SJSA1 (cell line): ENCODE results near the gene TMEM132E. TPM values are rescaled to one million over a fixed set of nuclear protein-coding genes. Genes with fewer than 3 reads are reported as not detected.

Source experiments
- DNase-seq, 2 experiments: peaks; one replicate each; pipeline ENCODE4 v3.0.0-alpha.2; 2015 to 2020; ENCODE audit warnings: low spot score in 2 of 2, low read depth in 1 of 2
- H3K27ac ChIP-seq: fragments of 250-450 bp; sonication (Bioruptor Pico); 2 replicates; pipeline ENCODE4 v1.5.1; 2020; ENCODE audit warnings: mild to moderate bottlenecking, moderate library complexity
- H3K27me3 ChIP-seq: fragments of 250-450 bp; sonication (Bioruptor Pico); replicated peaks from 2 replicates; pipeline ENCODE4 v1.5.1; 2020; ENCODE audit warnings: mild to moderate bottlenecking, moderate library complexity
- H3K36me3 ChIP-seq: fragments of 250-450 bp; sonication (Bioruptor Pico); 2 replicates; pipeline ENCODE4 v1.5.1; 2020; ENCODE audit warnings: mild to moderate bottlenecking
- H3K4me1 ChIP-seq: fragments of 250-450 bp; sonication (Bioruptor Pico); replicated peaks from 2 replicates; pipeline ENCODE4 v1.6.1; 2021; ENCODE audit warnings: mild to moderate bottlenecking
- H3K4me3 ChIP-seq: fragments of 250-450 bp; sonication (Bioruptor Pico); 2 replicates; pipeline ENCODE4 v1.5.1; 2020; ENCODE audit warnings: mild to moderate bottlenecking
- H3K9me3 ChIP-seq: fragments of 250-450 bp; sonication (Bioruptor Pico); replicated peaks from 2 replicates; pipeline ENCODE4 v1.5.1; 2020; ENCODE audit warnings: mild to moderate bottlenecking
- total RNA-seq: library from RNA; depleted of rRNA; stranded (reverse); fragments of >200 nt; shearing (Covaris generic); gene quantifications from 2 replicates; pipeline ENCODE4 v1.2.3, GENCODE V29; 2014

TMEM132E gene
- total RNA-seq, 1 experiment from 2014 or later, result 0.03 TPM

DNA sequence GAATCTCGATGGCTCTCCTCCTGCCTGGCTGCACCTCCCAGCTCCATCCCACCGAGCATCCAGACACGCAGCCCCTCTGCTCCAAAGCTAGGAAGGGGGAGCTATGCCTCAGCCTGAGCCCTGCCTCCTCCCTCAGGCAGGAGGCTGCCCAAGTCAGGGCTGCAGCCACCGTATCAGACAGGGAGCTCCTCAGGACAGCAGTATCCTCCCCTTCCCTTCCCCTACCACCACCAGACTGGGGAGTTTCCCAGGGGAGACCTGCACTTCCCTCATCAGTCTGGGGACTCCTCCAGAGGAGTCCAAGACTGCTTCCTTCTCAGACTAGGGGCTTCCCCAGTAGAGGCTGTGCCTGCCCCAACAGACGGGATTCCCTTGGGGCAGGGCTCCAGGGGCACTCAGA is 17.5 kb downstream of the TMEM132E start:
- no peaks in the 10 kb centered on the region for H3K4me1 ChIP-seq
- DNase-seq, result no peak
- no peak overlapping the region for H3K4me3 ChIP-seq
- H3K27me3 ChIP-seq, result peaks cover 6% of the 10 kb centered on the region; the same call in 1 of the 2 replicates
- H3K9me3 ChIP-seq, result no peaks in the 10 kb centered on the region
- H3K27ac ChIP-seq, result no peak overlapping the region
- H3K36me3 ChIP-seq, result no peaks in the 10 kb centered on the region

DNA sequence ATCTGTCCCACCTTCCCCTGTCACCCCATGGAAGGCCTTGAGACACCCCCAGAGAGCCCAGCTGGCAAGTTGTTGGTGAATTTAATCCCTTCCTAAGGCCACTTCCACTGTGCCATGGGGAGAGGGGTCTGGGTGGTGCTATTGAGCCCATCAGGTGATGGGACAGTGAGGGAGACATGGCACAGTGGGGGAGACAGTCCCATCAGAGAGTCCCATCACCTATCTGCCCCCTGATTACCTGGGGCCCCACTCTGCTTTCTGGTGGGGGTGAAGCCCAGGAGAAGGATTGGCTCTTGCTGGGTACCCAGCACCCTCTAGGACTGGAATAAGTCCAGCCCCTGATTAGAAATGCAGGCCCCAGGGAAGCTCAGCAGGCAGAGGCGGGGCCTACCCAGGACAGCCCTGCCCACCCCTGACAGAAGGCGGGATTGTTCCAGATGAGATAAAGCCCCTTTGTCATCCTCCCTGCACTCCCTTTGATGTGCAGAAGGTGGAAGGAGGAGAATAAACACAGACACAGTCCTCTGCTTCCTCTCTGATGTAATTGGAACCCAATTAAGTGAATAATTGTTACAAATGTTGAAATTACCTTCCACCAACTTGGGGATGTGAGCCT is 18.9 kb downstream of the TMEM132E start:
- no peak for DNase-seq
- no peaks in the 10 kb centered on the region for H3K4me1 ChIP-seq
- no peaks in the 10 kb centered on the region for H3K36me3 ChIP-seq
- peaks cover 6% of the 10 kb centered on the region; the same call in 1 of the 2 replicates for H3K27me3 ChIP-seq
- H3K9me3 ChIP-seq, result no peaks in the 10 kb centered on the region
- no peak overlapping the region for H3K4me3 ChIP-seq
- H3K27ac ChIP-seq, result no peak overlapping the region

DNA sequence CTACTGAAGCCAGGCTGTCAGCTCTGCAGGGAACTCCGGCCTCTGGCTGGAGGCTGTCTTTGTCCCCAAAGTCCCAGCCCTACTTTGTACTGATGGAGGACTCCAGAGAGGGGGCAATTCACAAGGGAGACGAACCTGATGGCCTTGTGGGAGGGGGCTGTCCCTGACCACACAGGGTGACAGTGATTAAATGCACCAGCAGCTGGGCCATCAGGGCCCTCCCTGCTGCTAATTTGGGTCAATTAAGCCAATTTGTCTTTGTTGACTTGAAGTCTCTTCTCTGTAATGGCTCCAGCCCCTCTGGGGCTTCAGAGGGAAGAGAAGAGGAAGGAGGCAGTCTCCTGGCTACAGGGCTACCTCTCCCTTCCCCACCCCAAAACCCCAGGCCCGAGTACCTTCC is 22.0 kb downstream of the TMEM132E start:
- peaks cover under 1% of the 10 kb centered on the region for H3K27me3 ChIP-seq
- H3K4me3 ChIP-seq, result no peak overlapping the region
- H3K9me3 ChIP-seq, result no peaks in the 10 kb centered on the region
- H3K36me3 ChIP-seq, result no peaks in the 10 kb centered on the region
- no peaks in the 10 kb centered on the region for H3K4me1 ChIP-seq
- H3K27ac ChIP-seq, result no peak overlapping the region
- no peak for DNase-seq

DNA sequence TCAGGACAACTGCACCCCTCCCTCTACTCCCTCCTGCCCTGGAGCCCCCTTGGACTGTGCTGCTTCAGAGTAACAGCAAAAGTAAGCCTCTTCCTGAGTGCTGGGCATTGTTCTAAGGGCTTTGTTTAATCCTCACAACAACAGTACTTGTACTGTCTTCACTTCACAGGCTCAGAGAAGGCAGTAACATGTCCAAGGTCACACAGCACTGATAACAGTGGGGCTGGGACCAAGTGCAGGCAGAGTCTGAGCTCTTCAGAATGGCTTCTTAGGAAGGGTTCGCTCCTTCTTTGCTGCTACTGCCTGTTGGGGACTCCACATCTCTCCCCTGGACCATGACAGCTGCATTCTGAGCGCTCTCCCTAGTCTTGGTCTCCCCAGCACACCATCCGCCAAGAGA is 24.6 kb downstream of the TMEM132E start:
- no peak overlapping the region for H3K4me3 ChIP-seq
- no peaks in the 10 kb centered on the region for H3K36me3 ChIP-seq
- H3K27me3 ChIP-seq, result peaks cover 12% of the 10 kb centered on the region
- no peak overlapping the region for H3K27ac ChIP-seq
- H3K9me3 ChIP-seq, result no peaks in the 10 kb centered on the region
- DNase-seq, result no peak
- H3K4me1 ChIP-seq, result no peaks in the 10 kb centered on the region

DNA sequence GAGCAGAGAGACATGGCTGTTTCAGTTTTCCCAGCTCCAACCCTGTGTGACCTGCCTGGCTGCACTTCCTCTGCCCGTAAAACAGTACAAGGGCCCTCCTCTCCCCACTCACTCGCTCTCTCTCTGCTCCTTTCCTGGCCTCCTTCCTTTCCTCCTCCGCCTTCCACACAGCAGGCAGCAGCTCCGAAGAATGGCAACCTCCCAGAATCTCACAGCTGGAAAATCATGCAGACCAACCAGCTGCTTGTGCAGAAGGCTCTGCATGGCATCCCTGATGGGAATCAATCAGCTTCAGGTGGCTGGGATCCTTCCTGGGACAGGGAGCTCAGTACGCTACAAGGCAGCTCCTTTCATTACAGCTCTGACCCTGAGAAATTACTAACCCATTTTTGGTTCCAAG is 27.4 kb downstream of the TMEM132E start:
- H3K4me3 ChIP-seq, result no peak overlapping the region
- no peak for DNase-seq

DNA sequence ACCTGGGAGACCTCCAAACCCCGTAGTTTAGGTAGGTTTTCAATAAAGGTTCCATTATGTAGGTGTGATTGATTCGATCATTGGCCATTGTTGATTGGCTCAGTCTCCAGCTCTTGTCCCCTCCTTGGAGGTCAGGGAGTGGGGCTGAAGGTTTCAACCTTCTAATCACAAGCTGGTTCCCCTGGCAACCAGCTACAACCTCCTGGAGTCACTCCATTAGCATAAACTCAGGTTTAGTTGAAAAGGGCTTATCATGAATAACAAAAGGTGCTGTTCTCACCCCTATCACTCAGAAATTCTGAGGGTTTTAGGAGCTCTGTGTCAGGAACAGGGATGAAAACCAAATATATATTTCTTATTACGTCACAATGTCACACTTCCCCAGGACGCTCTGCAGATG is 28.5 kb downstream of the TMEM132E start:
- no peak overlapping the region for H3K4me3 ChIP-seq
- no peaks in the 10 kb centered on the region for H3K36me3 ChIP-seq
- no peak overlapping the region for H3K27ac ChIP-seq
- DNase-seq, result no peak
- H3K4me1 ChIP-seq, result no peaks in the 10 kb centered on the region
- no peaks in the 10 kb centered on the region for H3K9me3 ChIP-seq
- H3K27me3 ChIP-seq, result peaks cover 18% of the 10 kb centered on the region

More for the DNA sequence above, 27.4 kb downstream of the TMEM132E start:
- no peaks in the 10 kb centered on the region for H3K36me3 ChIP-seq
- H3K4me1 ChIP-seq, result no peaks in the 10 kb centered on the region
- H3K27me3 ChIP-seq, result peaks cover 18% of the 10 kb centered on the region
- no peaks in the 10 kb centered on the region for H3K9me3 ChIP-seq
- H3K27ac ChIP-seq, result no peak overlapping the region

DNA sequence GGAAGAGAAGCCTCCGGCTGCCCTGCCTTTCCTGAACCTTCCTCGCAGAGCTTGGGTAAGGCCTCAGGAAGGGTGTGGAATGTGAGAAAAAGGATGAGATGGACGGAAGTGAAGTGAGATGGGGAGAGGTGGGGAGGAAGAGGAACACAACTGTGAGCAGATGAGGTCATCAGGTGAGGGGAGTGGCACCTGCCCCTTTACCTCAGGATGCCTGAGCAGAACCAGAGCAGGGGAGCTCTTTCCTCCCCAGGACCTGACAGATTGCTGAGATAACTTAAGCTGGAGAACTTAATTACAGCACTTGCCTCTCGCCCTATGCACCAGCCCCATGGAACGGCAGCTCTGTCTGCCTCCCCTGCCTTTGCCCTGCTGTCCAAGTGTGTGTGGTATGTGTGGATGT is 29.8 kb downstream of the TMEM132E start:
- Histone ChIP-seq H3K27me3 (peaks cover 18% of the 10 kb centered on the region), H3K4me3 (no peak overlapping the region), H3K27ac (no peak overlapping the region), H3K9me3 (no peaks in the 10 kb centered on the region), H3K36me3 (no peaks in the 10 kb centered on the region), H3K4me1 (no peaks in the 10 kb centered on the region)
- DNase-seq, result no peak

DNA sequence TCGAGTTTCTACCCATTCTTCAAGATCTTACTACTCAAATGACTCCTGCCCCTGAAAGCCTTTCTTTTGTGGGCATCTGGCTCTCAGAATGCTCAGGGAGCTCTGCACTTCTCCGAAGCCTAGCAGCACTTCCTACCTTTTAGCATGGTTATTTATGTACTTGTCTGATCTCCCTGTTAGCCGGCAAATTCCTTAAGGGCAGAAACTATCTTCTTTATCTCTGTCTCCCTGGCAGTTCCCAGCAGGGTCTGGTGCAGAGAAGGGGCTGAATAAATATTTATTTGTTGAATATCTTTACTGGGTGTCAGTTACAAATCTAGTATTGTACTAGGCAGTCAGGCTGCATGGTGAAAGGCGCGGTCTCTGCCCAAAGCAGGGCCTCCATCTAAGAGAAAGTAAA is 30.7 kb downstream of the TMEM132E start:
- DNase-seq, result no peak
- no peaks in the 10 kb centered on the region for H3K36me3 ChIP-seq
- H3K4me3 ChIP-seq, result no peak overlapping the region
- no peaks in the 10 kb centered on the region for H3K9me3 ChIP-seq
- H3K4me1 ChIP-seq, result no peaks in the 10 kb centered on the region
- no peak overlapping the region for H3K27ac ChIP-seq
- H3K27me3 ChIP-seq, result peaks cover 18% of the 10 kb centered on the region

DNA sequence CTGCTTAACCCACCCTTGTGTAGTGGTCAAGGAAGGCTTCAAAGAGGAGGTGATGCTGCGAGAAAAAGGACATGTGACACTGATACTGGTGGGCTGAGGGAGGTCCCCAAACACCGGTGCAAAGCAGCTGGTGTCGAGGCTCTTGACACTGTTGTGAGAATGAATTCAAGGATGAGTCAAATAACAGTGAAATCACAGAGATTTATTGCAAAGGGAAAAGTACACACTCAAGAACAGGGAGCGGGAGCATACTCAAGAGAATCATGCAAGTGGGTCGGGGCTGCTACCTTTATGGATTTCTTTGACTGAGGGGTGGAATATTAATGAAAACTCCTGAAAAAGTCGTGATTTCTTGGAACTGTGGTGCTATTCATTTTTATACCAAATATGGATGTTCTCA is 31.1 kb downstream of the TMEM132E start:
- no peaks in the 10 kb centered on the region for H3K36me3 ChIP-seq
- no peak overlapping the region for H3K27ac ChIP-seq
- H3K4me3 ChIP-seq, result no peak overlapping the region
- no peak for DNase-seq
- H3K27me3 ChIP-seq, result peaks cover 18% of the 10 kb centered on the region
- H3K9me3 ChIP-seq, result no peaks in the 10 kb centered on the region
- no peaks in the 10 kb centered on the region for H3K4me1 ChIP-seq

DNA sequence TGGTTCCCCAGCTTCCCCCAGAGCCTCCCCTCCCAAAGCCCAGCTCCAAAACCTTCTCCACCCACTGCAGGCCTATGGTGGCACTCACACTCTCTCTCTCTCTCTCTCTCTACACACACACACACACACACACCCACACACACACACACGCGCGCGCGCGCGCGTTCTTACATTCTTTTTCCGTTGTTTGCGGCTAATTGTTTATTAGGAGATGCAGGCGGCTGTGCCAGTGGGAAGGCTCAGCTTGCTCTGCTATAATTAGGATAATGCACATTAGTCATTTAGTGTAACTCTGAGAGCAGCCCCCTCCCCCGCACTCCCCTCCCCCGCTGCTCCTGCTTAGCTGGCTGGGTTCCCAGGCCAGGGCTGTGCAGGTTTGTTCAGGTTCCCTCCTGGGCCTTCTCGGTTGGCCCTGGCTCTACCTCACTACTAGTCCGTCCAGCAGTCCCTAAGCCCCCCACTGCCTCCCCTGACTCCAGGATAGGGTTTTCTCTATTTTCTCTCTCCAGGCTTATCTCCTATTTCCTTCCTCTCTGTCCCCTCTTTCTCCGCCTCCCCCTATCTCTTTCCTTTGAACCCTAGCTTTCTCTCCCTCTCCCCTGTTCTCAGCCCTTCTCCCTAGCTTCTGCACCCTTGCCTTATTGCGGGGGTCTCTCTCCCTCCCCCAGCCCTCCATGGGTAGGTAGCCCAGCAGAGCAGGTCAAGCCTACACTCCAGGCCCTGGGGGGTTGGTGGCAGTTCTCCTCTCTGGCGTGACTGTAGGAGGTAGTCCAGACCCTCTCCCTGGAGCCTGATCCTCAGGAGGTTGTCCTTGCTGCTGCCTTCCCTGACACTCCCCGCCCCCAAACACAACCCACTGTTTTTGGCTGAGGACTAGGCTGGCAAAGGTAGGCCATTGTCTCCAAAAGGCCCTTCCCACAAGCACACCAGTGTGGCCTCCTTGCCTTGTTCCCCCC is 34.0 kb downstream of the TMEM132E start:
- Histone ChIP-seq H3K36me3 (no peaks in the 10 kb centered on the region), H3K4me3 (no peak overlapping the region), H3K27ac (no peak overlapping the region), H3K4me1 (no peaks in the 10 kb centered on the region), H3K27me3 (peaks cover 13% of the 10 kb centered on the region; the same call in 1 of the 2 replicates), H3K9me3 (no peaks in the 10 kb centered on the region)
- no peak for DNase-seq

DNA sequence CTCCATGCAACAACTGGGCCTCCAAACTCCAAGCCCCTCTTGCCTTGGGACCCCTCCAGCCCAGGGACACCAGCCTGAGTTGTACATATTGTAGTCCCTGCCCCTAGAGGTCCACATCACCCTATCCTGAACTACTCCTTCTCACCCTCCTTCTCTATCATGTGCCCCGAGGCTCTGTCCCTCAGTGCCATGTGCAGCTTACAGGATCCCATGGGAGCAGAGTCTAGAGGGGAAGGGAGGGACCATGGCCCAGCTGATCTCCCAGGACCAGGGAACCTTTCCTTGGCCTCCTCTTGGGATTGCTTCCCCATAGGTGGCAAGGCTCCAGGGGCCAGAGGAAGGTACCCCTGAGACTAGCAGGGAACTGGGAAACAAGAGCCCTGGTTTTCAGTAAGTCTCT is 35.3 kb downstream of the TMEM132E start:
- no peak for DNase-seq
- no peaks in the 10 kb centered on the region for H3K36me3 ChIP-seq
- no peaks in the 10 kb centered on the region for H3K4me1 ChIP-seq
- H3K9me3 ChIP-seq, result no peaks in the 10 kb centered on the region
- H3K27me3 ChIP-seq, result peaks cover 13% of the 10 kb centered on the region; the same call in 1 of the 2 replicates
- no peak overlapping the region for H3K27ac ChIP-seq
- no peak overlapping the region for H3K4me3 ChIP-seq

DNA sequence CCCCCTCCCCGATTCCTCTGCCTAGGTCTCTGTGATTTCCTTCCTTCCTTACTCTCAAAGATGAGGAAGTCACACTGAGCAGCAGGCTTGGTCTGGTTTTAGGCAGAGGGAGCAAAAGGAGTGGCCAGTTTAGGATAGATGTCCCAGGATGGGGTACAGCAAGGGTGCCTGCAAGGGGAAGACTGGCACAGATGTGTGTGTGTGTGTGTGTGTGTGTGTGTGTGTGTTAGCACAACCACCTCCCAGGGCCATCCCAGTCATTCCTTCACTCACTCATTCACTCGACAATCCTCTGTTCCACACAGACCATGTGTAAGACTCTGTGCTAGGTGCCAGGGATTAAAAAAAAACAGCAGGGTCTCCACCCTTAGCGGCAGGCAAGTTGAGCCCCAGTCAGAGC is 35.9 kb downstream of the TMEM132E start:
- DNase-seq, result no peak
- no peaks in the 10 kb centered on the region for H3K4me1 ChIP-seq
- no peak overlapping the region for H3K4me3 ChIP-seq
- no peaks in the 10 kb centered on the region for H3K9me3 ChIP-seq
- peaks cover 13% of the 10 kb centered on the region; the same call in 1 of the 2 replicates for H3K27me3 ChIP-seq
- no peaks in the 10 kb centered on the region for H3K36me3 ChIP-seq
- no peak overlapping the region for H3K27ac ChIP-seq

DNA sequence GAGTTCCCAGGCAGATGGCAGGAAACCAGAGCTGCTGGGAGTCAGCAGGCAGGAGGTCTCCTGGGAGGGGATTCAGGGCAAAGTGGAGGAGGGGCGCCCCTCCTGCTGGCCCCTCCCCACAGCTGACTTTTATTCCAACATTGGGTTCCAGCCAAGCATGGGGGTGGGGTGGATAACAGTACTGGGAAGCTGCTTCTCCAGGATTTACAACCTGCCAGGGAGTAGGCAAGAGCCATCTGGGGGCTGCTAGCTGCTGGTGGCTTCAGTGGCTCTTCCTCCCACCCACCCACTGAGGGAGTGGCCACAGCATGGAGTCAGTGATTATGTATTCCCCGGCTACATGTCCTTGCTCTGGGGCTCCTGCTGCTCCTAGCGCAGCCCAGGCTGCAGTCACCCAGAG is 36.8 kb downstream of the TMEM132E start:
- Histone ChIP-seq H3K4me3 (no peak overlapping the region), H3K9me3 (no peaks in the 10 kb centered on the region), H3K27ac (no peak overlapping the region), H3K36me3 (no peaks in the 10 kb centered on the region), H3K27me3 (0 out of 2 replicates have a peak, but pooled peaks cover 8% of the 10 kb centered on the region), H3K4me1 (no peaks in the 10 kb centered on the region)
- DNase-seq, result no peak

DNA sequence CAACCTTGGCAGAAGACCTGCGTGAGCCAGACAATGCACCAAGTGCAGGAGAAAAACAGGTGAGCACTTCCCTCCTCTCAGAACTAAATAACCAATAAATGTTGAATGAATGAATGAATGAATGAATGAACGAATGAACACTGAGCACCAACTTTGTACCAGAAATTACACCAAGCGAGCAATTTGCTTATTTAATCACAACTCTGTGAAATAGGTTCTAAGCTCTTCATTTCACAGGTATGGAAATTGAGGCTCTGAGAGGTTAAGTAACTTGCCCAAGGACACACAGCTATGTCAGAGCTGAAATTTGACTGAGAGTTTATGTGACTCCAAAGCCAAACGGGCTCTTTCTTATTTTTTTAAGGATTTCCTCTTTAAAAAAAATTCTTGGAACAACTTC is 38.0 kb downstream of the TMEM132E start:
- Histone ChIP-seq H3K36me3 (no peaks in the 10 kb centered on the region), H3K4me1 (no peaks in the 10 kb centered on the region)
- DNase-seq, result no peak

More for the DNA sequence above, 38.0 kb downstream of the TMEM132E start:
- Histone ChIP-seq H3K27ac (no peak overlapping the region), H3K9me3 (no peaks in the 10 kb centered on the region), H3K4me3 (no peak overlapping the region), H3K27me3 (0 out of 2 replicates have a peak, but pooled peaks cover 8% of the 10 kb centered on the region)
